D721Med (cell line): ENCODE measurements around the gene COLGALT1.

ENCODE experiments used
- DNase-seq: peaks from one replicate; pipeline ENCODE4 v3.0.0; 2011; ENCODE audit warnings: low spot score; ENCODE audit not compliant: insufficient read length
- FAIRE-seq: peaks from 2 replicates; lab custom pipeline; 2011; peaks lifted over from hg19 to GRCh38; lab: Jason Lieb, UNC
- CTCF ChIP-seq: IDR thresholded peaks from 2 replicates; pipeline ENCODE4 v1.5.1; 2012; ENCODE audit warnings: mild to moderate bottlenecking, control low read depth; ENCODE audit not compliant: insufficient read depth; ENCODE audit errors: missing control alignments

COLGALT1 gene

GRCh38 chr19:17616961-17617806 lies 61.7 kb downstream of the COLGALT1 start:
- DNase-seq (no peak), FAIRE-seq (no peak)
- TF ChIP-seq CTCF = no peak

GRCh38 chr19:17617807-17618192 lies 62.4 kb downstream of the COLGALT1 start:
- no peak for TF ChIP-seq CTCF
- DNase-seq (no peak), FAIRE-seq (no peak)

GRCh38 chr19:17618281-17618903 lies 62.9 kb downstream of the COLGALT1 start:
- FAIRE-seq (no peak), DNase-seq (no peak)
- TF ChIP-seq CTCF = no peak

- FAIRE-seq (no peak), DNase-seq (no peak)
- TF ChIP-seq CTCF = no peak
These were observed 63.5 kb downstream of the COLGALT1 start for GRCh38 chr19:17618936-17619335.

GRCh38 chr19:17620696-17621095 lies 65.2 kb downstream of the COLGALT1 start:
- no peak for TF ChIP-seq CTCF
- no peak for FAIRE-seq
- no peak for DNase-seq

- FAIRE-seq (no peak), DNase-seq (no peak)
- no peak for TF ChIP-seq CTCF
These were observed 67.9 kb downstream of the COLGALT1 start for GRCh38 chr19:17623224-17623935.
